ENCODE measurements around the gene MRPL21. TPM values are rescaled to one million over a fixed set of nuclear protein-coding genes. Genes with fewer than 3 reads are reported as not detected.
"Not testable (repeated sequence)": the region's sequence is repeated elsewhere in the genome, so short reads cannot be mapped to it uniquely, and the experiment has no call there.

MRPL21 gene
- polyA plus RNA-seq, 6 donors from 2014 or later = 94.8 to 125 (median 116) TPM

DNA sequence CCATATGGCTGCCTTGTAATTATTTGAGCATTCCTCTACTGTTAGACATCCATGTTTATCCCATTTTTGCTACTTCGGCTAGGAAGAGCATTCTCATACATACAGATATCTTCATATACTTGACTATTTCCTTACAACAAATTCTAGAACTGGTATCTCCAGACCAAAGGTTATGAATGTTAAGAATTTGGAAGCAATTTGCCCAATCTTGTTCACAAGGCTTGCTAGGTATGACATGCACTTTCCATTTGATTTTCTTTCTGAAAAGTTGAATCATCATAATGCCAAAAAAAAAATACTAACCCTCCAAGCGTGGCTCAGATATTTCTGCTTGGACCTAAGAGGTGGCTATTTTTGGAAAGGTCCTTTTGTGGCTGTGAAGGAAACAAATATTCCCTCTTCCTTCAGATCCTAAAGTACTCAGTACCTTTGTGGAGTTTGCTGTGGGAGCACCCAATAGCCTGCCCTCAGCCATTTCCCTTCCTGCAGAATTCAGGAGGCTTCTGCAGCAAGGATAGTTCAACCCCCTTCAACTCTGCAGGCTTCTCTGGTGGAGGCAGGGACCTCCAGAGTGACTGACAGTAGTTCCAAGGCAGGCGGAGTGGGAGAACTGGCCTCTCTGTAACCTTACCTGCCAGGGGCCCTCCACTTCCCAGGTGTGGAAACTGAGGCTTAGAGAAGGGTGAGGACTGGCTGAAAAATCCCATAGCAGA lies 39.9 kb downstream of the MRPL21 start:
- Mint-ChIP-seq H3K9me3 (peaks cover 0 to 6% (median 5%) of the 10 kb centered on the region in 7 donors), H3K36me3 (no peaks in the 10 kb centered on the region), H3K27me3 (peaks cover 3 to 8% (median 7%) of the 10 kb centered on the region in 3 donors), H3K27ac (peak overlapping the region in 2 of 6 donors; percentile 18 to 70), H3K4me1 (peaks cover 0 to 2% (median 0%) of the 10 kb centered on the region in 3 donors), H3K4me3 (no peak overlapping the region)
- ATAC-seq (ENCODE audit: low read depth in 2 of 2) (no peak), DNase-seq (no peak)

- Mint-ChIP-seq H3K27ac (no peak overlapping the region), H3K4me3 (no peak overlapping the region), H3K9me3 (peaks cover 0 to 6% (median 5%) of the 10 kb centered on the region in 7 donors), H3K36me3 (no peaks in the 10 kb centered on the region), H3K4me1 (no peaks in the 10 kb centered on the region), H3K27me3 (no peaks in the 10 kb centered on the region)
- DNase-seq (no peak), ATAC-seq (ENCODE audit: low read depth in 2 of 2) (no peak)
These were observed 41.2 kb downstream of the MRPL21 start for GRCh38 chr11:68862421-68862820.

DNA sequence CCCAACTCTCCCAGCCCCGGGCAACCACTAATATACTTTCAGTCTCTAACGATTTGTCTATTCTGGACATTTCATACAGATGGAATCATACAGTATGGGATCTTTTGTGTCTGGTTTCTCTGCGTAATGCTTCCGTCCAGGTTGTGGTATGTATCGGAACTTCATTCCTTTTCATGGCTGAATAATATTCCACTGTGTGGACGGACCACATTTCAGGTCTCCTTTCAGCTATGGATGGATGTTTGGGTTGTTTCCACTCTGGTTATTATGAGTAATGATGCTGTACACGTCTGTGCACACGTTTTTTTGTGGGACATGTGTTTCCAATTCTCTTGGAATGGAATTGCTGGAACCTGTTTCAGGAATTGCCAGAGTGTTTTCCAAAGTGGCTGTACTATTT lies 44.5 kb downstream of the MRPL21 start:
- H3K27me3 Mint-ChIP-seq = peaks cover 3 to 8% (median 4%) of the 10 kb centered on the region in 3 donors
- H3K9me3 Mint-ChIP-seq = peaks cover 0 to 6% (median 5%) of the 10 kb centered on the region in 7 donors
- ATAC-seq (ENCODE audit: low read depth in 2 of 2) (no peak), DNase-seq (no peak)
- no peak overlapping the region for H3K27ac Mint-ChIP-seq
- no peaks in the 10 kb centered on the region for H3K36me3 Mint-ChIP-seq
- H3K4me3 Mint-ChIP-seq = no peak overlapping the region
- peaks cover 0 to 10% (median 0%) of the 10 kb centered on the region in 3 donors for H3K4me1 Mint-ChIP-seq

- Mint-ChIP-seq H3K4me3 (peak overlapping the region in 1 of 8 donors; percentile 51), H3K27ac (no peak overlapping the region), H3K9me3 (no peaks in the 10 kb centered on the region), H3K27me3 (peaks cover 14 to 21% (median 18%) of the 10 kb centered on the region in 3 donors), H3K36me3 (no peaks in the 10 kb centered on the region), H3K4me1 (peaks cover 0 to 10% (median 0%) of the 10 kb centered on the region in 3 donors)
- ATAC-seq (ENCODE audit: low read depth in 2 of 2) (no peak), DNase-seq (no peak)
These were observed 46.5 kb downstream of the MRPL21 start for GRCh38 chr11:68857037-68857586.

DNA sequence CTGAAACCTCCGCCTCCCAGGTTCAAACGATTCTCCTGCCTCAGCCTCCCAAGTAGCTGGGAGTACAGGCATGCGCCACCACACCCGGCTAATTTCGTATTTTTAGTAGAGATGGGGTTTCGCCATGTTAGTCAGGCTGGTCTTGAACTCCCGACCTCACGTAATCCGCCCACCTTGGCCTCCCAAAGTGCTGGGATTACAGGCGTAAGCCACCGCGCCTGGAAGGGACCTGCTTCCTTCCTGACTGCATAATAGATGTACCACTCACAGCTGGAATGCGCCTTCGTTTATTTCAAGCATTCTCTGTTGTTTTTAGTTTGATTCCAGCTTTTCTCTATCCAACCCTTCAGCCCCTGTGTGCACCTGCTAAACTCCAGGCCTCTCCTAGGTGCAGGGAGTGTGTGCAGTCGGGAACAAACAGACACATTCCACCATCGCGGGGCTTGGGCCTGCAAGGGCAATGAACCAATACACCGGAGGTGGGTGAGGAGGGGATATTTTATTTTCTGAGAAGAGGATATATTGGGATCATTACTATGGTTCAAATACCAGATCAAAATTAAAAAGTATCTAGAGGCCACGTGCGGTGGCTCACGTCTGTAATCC lies 47.1 kb downstream of the MRPL21 start:
- DNase-seq; H3K27ac Mint-ChIP-seq; H3K36me3 Mint-ChIP-seq; ATAC-seq (ENCODE audit: low read depth in 2 of 2); H3K9me3 Mint-ChIP-seq; H3K4me1 Mint-ChIP-seq: not testable (repeated sequence)
- peaks cover 14 to 21% (median 18%) of the 10 kb centered on the region in 3 donors for H3K27me3 Mint-ChIP-seq
- peak overlapping the region in 6 of 8 donors; percentile 24 to 79 (median 56) for H3K4me3 Mint-ChIP-seq

GRCh38 chr11:68855205-68855981 lies 48.2 kb downstream of the MRPL21 start:
- Mint-ChIP-seq H3K4me1 (peaks cover 0 to 10% (median 0%) of the 10 kb centered on the region in 3 donors), H3K27me3 (peaks cover 14 to 21% (median 18%) of the 10 kb centered on the region in 3 donors), H3K36me3 (no peaks in the 10 kb centered on the region), H3K9me3 (no peaks in the 10 kb centered on the region), H3K27ac (peak overlapping the region in 2 of 6 donors; percentile 6 to 81), H3K4me3 (peak overlapping the region; percentile 69 to 92 (median 82))
- ATAC-seq (ENCODE audit: low read depth in 2 of 2) (peak; percentile 75 to 83), DNase-seq (no peak)

DNA sequence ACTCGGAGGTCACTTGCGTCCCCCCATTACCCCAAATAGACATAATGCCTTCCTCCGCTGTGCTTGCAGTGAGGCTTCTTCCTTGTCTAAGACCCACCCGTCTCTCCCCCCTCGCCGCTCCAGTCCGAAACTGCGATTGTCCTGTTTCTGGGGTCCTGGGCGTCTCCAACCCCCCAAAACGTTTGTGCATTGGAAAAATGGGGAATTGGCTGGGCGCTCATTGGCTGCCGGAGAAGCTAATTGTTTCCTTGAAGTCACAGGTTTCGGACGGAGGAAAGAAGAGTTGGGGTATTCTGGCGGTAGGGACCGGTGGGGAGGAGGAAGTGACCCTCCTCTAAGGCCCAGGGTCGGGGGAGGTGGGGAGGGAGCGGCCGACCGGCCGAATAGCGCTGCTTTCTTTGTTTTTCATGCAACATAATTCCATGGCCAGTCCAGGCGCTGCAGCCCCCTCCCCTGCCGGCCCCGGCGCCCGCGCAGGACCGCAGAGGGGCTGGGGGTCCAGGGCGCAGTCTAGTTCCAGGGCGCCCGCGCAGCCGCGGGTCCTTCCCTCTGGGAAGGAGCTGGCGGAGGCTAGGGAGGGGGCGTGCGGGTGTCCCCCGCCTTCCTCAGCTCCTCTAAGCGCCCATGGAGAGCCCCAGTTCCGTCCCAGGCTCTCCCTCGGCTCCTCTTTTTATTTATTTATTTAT lies 49.2 kb downstream of the MRPL21 start:
- H3K4me3 Mint-ChIP-seq = peak overlapping the region in 7 of 8 donors; percentile 43 to 90 (median 71)
- no peak for DNase-seq
- no peaks in the 10 kb centered on the region for H3K9me3 Mint-ChIP-seq
- peaks cover 0 to 10% (median 0%) of the 10 kb centered on the region in 3 donors for H3K4me1 Mint-ChIP-seq
- H3K27me3 Mint-ChIP-seq = peaks cover 14 to 21% (median 18%) of the 10 kb centered on the region in 3 donors
- H3K36me3 Mint-ChIP-seq = no peaks in the 10 kb centered on the region
- H3K27ac Mint-ChIP-seq = no peak overlapping the region
- ATAC-seq (ENCODE audit: low read depth in 2 of 2) = no peak

DNA sequence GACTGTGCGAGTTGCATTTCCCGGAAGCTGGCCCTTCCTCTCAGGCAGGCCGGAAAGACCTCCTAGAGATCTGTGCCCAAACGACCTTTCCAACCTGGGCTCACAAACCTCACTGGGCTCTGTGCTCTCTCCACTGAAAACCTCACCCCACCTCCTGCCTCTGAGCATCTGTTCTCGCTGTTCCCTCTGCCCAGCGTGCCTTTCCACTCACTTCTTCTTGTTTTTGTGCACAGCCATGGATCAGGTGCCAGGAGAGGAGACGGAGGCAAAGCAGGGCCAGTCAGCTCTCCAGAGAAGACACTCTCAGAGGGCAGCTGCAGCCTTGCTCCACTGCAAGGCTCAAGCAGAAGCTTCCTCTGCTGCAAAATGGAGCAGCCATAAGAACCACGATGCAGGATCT lies 51.0 kb downstream of the MRPL21 start:
- Mint-ChIP-seq H3K36me3 (no peaks in the 10 kb centered on the region), H3K4me1 (peaks cover 0 to 10% (median 0%) of the 10 kb centered on the region in 3 donors), H3K27ac (no peak overlapping the region), H3K4me3 (no peak overlapping the region), H3K27me3 (peaks cover 14 to 21% (median 18%) of the 10 kb centered on the region in 3 donors), H3K9me3 (no peaks in the 10 kb centered on the region)
- ATAC-seq (ENCODE audit: low read depth in 2 of 2) = no peak
- DNase-seq = no peak

DNA sequence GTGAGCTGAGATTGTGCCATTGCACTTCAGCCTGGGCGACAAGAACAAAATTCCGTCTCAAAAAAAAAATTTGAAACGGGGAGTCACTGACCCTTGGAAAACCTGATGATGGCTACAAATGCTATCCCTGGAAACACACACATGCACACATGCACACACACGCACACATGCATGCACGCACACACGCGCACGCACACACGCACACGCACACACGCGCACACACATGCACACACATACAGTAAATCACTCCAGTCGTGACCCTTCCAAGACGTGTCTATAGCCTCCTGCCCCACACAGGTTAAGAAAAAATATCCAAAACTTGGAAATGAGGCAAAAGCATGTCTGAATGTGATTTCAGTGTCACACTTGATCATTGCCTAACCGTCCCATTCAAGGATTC lies 55.2 kb downstream of the MRPL21 start:
- H3K27ac Mint-ChIP-seq = no peak overlapping the region
- H3K9me3 Mint-ChIP-seq = no peaks in the 10 kb centered on the region
- no peak for ATAC-seq (ENCODE audit: low read depth in 2 of 2)
- H3K4me1 Mint-ChIP-seq = peaks cover 4 to 10% (median 8%) of the 10 kb centered on the region in 3 donors
- no peak for DNase-seq
- H3K4me3 Mint-ChIP-seq = no peak overlapping the region
- no peaks in the 10 kb centered on the region for H3K36me3 Mint-ChIP-seq
- peaks cover 0 to 10% (median 8%) of the 10 kb centered on the region in 3 donors for H3K27me3 Mint-ChIP-seq

GRCh38 chr11:68847395-68847794 lies 56.2 kb downstream of the MRPL21 start:
- Mint-ChIP-seq H3K9me3 (no peaks in the 10 kb centered on the region), H3K27me3 (peaks cover 0 to under 1% (median 0%) of the 10 kb centered on the region in 3 donors), H3K4me1 (peaks cover 10 to 20% (median 16%) of the 10 kb centered on the region in 3 donors), H3K4me3 (peak overlapping the region in 1 of 8 donors; percentile 19), H3K36me3 (no peaks in the 10 kb centered on the region), H3K27ac (peak overlapping the region in 2 of 6 donors; percentile 39 to 80)
- ATAC-seq (ENCODE audit: low read depth in 2 of 2) (no peak), DNase-seq (no peak)

GRCh38 chr11:68845351-68846002 lies 58.2 kb downstream of the MRPL21 start:
- Mint-ChIP-seq H3K36me3 (no peaks in the 10 kb centered on the region), H3K9me3 (no peaks in the 10 kb centered on the region), H3K4me3 (peak overlapping the region in 6 of 8 donors; percentile 15 to 99 (median 49)), H3K27ac (no peak overlapping the region), H3K4me1 (peaks cover 14 to 24% (median 20%) of the 10 kb centered on the region in 3 donors), H3K27me3 (no peaks in the 10 kb centered on the region)
- ATAC-seq (ENCODE audit: low read depth in 2 of 2) (no peak), DNase-seq (no peak)

DNA sequence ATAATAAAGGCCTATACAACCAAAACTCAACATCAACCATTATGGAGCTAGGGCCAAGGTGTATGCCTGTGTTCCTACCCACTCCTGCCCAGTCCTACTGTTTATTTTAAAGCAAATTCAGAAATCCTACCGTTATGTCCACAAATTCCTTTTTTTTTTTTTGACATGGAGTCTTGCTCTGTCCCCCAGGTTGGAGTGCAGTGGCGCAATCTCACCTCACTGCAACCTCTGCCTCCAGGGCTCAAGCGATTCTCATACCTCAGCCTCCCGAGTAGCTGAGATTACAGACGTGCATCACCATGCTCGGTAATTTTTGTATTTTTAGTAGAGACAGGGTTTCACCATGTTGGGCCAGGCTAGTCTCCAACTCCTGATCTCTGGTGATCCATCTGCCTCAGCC lies 58.8 kb downstream of the MRPL21 start:
- Mint-ChIP-seq H3K27ac (no peak overlapping the region), H3K9me3 (no peaks in the 10 kb centered on the region), H3K4me3 (peak overlapping the region in 6 of 8 donors; percentile 29 to 99 (median 80)), H3K4me1 (peaks cover 14 to 31% (median 27%) of the 10 kb centered on the region in 3 donors), H3K36me3 (no peaks in the 10 kb centered on the region), H3K27me3 (no peaks in the 10 kb centered on the region)
- ATAC-seq (ENCODE audit: low read depth in 2 of 2) = no peak
- no peak for DNase-seq

Data from naive B cell (primary cell).